Keratinocyte (primary cell): ENCODE data around the gene GABRB1.

Source experiments
- EZH2 ChIP-seq: IDR thresholded peaks from one replicate; pipeline ENCODE4 v1.6.1; 2012; ENCODE audit warnings: inconsistent platforms, mild to moderate bottlenecking, low read length, moderate library complexity
- TF ChIP-seq, protein P1 (sequence below), 3 experiments: IDR thresholded peaks in 1 of 3; conservative IDR thresholded peaks in 1 of 3; optimal IDR thresholded peaks in 1 of 3; 2 replicates in 2 of 3; 3 replicates in 1 of 3; pipeline versions ENCODE3 to v1.5.1; 2011; ENCODE audit warnings: low read length in 3 of 3, mild to moderate bottlenecking in 3 of 3, moderate library complexity in 2 of 3, control low read depth in 1 of 3, inconsistent platforms in 1 of 3; ENCODE audit not compliant: insufficient read depth in 2 of 3; ENCODE audit errors: extremely low read depth in 1 of 3

DNA sequence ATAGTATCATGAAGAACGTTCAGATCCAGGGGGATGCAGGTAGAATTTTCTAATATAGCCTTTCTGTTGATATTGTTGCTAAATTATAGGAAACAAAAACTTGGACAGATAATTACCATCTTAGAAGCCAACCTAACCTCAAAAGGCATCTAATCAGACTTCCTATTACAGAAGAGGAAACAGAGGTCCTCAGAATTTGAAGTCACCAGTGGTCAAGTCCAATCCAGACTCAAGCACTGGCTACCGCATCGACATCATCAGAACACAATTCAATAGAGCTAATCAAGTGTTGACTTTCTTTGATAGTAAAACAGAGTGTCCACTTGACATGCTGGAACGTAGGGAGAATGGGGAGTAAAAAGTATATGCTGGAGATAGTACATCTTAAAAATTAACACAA, 443.4 kb downstream of the GABRB1 start:
- TF ChIP-seq, protein P1, sequence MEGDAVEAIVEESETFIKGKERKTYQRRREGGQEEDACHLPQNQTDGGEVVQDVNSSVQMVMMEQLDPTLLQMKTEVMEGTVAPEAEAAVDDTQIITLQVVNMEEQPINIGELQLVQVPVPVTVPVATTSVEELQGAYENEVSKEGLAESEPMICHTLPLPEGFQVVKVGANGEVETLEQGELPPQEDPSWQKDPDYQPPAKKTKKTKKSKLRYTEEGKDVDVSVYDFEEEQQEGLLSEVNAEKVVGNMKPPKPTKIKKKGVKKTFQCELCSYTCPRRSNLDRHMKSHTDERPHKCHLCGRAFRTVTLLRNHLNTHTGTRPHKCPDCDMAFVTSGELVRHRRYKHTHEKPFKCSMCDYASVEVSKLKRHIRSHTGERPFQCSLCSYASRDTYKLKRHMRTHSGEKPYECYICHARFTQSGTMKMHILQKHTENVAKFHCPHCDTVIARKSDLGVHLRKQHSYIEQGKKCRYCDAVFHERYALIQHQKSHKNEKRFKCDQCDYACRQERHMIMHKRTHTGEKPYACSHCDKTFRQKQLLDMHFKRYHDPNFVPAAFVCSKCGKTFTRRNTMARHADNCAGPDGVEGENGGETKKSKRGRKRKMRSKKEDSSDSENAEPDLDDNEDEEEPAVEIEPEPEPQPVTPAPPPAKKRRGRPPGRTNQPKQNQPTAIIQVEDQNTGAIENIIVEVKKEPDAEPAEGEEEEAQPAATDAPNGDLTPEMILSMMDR (optimal IDR thresholded peaks at IDR 0.05 in 1 of 3, IDR thresholded peaks at IDR 0.05 in 1 of 3, conservative IDR thresholded peaks at IDR 0.05 in 1 of 3; ENCODE audit: extremely low read depth in 1 of 3, insufficient read depth in 2 of 3, low read length in 3 of 3), result no peak
- no peak for TF ChIP-seq EZH2
